ENCODE results near the gene LBH.

LBH gene

GRCh38 chr2:30226144-30227032 is 4.9 kb upstream of the LBH start:
- no peak for DNase-seq
- TF ChIP-seq CTCF (IDR thresholded peaks at IDR 0.05; ENCODE audit: borderline replicate concordance, extremely low read depth, low read length, poor library complexity, severe bottlenecking) (no peak), EZH2 (IDR thresholded peaks at IDR 0.05; ENCODE audit: borderline replicate concordance, low read depth, low read length, severe bottlenecking) (no peak)
- no peaks in the 10 kb centered on the region for H3K36me3 ChIP-seq (ENCODE audit: insufficient read depth, low read length)
- H3K9ac ChIP-seq (ENCODE audit: low read depth, low read length): peak overlapping the region; percentile 70
- H3K9me3 ChIP-seq (ENCODE audit: insufficient read depth, low read length, severe bottlenecking): no peaks in the 10 kb centered on the region
- H2AFZ ChIP-seq (ENCODE audit: low read depth, low read length): peak overlapping the region; percentile 93
- H4K20me1 ChIP-seq (ENCODE audit: insufficient read depth, low read length): no peaks in the 10 kb centered on the region
- peak overlapping the region; percentile 97 for H3K27ac ChIP-seq (ENCODE audit: low read length)
- peak overlapping the region in 1 of 2 experiments; percentile 65; a peak in 2 of 4 replicates for H3K4me3 ChIP-seq (ENCODE audit: low read depth in 1 of 2, low read length in 2 of 2)
- H3K27me3 ChIP-seq (ENCODE audit: insufficient read depth, low read length, poor library complexity): no peaks in the 10 kb centered on the region
- no peak for ATAC-seq (ENCODE audit: insufficient read depth, low read depth)
- H3K79me2 ChIP-seq (ENCODE audit: insufficient read depth, low read length): no peaks in the 10 kb centered on the region
- peaks cover 43% of the 10 kb centered on the region for H3K4me1 ChIP-seq (ENCODE audit: insufficient read depth, low read length)
- H3K4me2 ChIP-seq (ENCODE audit: insufficient read depth, low read length): peak overlapping the region; percentile 68

- H4K20me1 ChIP-seq (ENCODE audit: insufficient read depth, low read length): peaks cover 16% of the 10 kb centered on the region; the same call in 1 of the 2 replicates
Observed at GRCh38 chr2:30229596-30229995, 1.7 kb upstream of the LBH start.

DNA sequence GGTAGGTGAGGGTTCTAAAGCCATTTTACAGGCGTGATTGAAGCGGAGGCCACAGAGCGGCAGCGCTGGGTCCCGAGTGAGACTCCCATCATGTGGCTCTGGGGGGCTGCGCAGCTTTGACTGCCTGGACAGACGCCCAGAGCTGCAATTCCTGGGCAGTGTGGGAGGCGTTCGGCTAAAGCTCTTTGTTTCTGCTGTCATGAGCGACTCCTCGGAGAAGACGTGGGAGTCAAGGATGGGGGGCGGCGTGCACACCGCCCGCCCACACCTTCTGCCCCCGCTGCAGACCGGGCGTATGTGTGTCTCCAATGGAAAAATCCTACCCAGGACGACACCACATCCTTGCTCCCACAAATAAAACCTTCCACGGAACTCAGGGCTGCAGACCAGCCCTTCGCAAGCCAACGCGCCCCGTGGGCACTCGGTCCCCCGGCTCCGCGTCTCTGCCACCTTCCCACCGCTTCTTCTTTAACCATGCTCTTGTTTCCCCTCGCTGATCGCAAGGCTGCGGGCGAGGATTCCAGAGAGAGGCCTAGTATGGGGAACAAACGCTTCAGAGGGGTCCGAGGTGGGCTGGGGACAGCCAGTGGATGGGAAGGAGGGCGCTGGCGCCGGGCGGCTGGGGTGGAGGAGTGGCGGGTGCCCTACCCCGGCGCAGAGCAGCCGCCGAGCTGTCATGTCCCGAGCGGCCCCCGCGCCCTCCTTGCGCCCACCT is 680 bp upstream of the LBH start:
- Histone ChIP-seq H4K20me1 (ENCODE audit: insufficient read depth, low read length) (peaks cover 20% of the 10 kb centered on the region; the same call in 1 of the 2 replicates), H3K4me1 (ENCODE audit: insufficient read depth, low read length) (peaks cover 38% of the 10 kb centered on the region), H2AFZ (ENCODE audit: low read depth, low read length) (peak overlapping the region; percentile 87), H3K27ac (ENCODE audit: low read length) (peak overlapping the region; percentile 52), H3K9me3 (ENCODE audit: insufficient read depth, low read length, severe bottlenecking) (no peaks in the 10 kb centered on the region), H3K4me2 (ENCODE audit: insufficient read depth, low read length) (peak overlapping the region; percentile 76), H3K36me3 (ENCODE audit: insufficient read depth, low read length) (peaks cover 16% of the 10 kb centered on the region), H3K9ac (ENCODE audit: low read depth, low read length) (peak overlapping the region; percentile 96), H3K79me2 (ENCODE audit: insufficient read depth, low read length) (peaks cover 28% of the 10 kb centered on the region), H3K4me3 (ENCODE audit: low read depth in 1 of 2, low read length in 2 of 2) (peak overlapping the region; percentile 47 to 73), H3K27me3 (ENCODE audit: insufficient read depth, low read length, poor library complexity) (no peaks in the 10 kb centered on the region)
- ATAC-seq (ENCODE audit: insufficient read depth, low read depth) (peak; percentile 41), DNase-seq (peak; percentile 37)
- TF ChIP-seq EZH2 (IDR thresholded peaks at IDR 0.05; ENCODE audit: borderline replicate concordance, low read depth, low read length, severe bottlenecking): no peak
- peak; percentile 42 for TF ChIP-seq CTCF (IDR thresholded peaks at IDR 0.05; ENCODE audit: borderline replicate concordance, extremely low read depth, low read length, poor library complexity, severe bottlenecking)

More at GRCh38 chr2:30229596-30229995, 1.7 kb upstream of the LBH start:
- peaks cover 47% of the 10 kb centered on the region for H3K4me1 ChIP-seq (ENCODE audit: insufficient read depth, low read length)
- H3K9ac ChIP-seq (ENCODE audit: low read depth, low read length): no peak overlapping the region
- peaks cover 20% of the 10 kb centered on the region for H3K79me2 ChIP-seq (ENCODE audit: insufficient read depth, low read length)
- peaks cover 6% of the 10 kb centered on the region for H3K36me3 ChIP-seq (ENCODE audit: insufficient read depth, low read length)
- H3K4me2 ChIP-seq (ENCODE audit: insufficient read depth, low read length): no peak overlapping the region
- H2AFZ ChIP-seq (ENCODE audit: low read depth, low read length): no peak overlapping the region
- no peaks in the 10 kb centered on the region for H3K9me3 ChIP-seq (ENCODE audit: insufficient read depth, low read length, severe bottlenecking)
- no peak overlapping the region for H3K27ac ChIP-seq (ENCODE audit: low read length)
- ATAC-seq (ENCODE audit: insufficient read depth, low read depth): no peak
- no peak for DNase-seq
- H3K27me3 ChIP-seq (ENCODE audit: insufficient read depth, low read length, poor library complexity): no peaks in the 10 kb centered on the region
- TF ChIP-seq EZH2 (IDR thresholded peaks at IDR 0.05; ENCODE audit: borderline replicate concordance, low read depth, low read length, severe bottlenecking) (no peak), CTCF (IDR thresholded peaks at IDR 0.05; ENCODE audit: borderline replicate concordance, extremely low read depth, low read length, poor library complexity, severe bottlenecking) (no peak)
- H3K4me3 ChIP-seq (ENCODE audit: low read depth in 1 of 2, low read length in 2 of 2): no peak overlapping the region
